ENCODE results near the gene RASGRF1.

RASGRF1 gene

DNA sequence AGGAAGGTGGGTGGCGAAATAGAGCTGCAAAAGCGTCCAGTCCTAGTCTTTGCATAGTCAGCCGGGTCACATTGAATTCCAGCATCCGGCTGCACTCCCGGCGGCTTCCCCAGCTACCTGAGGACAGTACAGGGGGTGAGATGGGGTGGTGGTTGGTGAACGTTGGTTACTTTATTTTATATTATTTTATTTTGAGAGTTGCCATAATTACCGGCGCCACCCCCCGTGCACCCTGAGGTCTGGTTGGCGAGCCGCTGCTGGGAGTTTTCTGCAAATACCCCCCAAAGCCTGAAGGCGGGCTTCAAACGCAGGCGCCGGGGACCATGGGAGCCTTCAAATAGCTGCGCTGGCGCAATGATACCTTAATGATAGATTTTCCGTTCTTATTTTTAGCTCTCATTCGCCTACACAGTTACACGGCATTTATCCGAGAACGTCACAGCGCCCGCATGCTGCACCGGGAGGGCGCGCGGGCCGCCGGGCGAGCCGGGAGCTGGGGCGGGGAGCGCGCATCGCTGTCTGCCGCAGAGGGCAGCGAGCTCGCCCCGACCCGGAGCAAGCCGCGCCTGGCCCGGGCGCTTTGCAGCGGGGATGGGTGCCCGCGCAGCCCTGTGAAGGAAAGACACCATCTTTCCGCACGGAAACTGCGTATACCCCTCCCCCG, 756 bp upstream of the RASGRF1 start:
- Histone ChIP-seq H3K4me3 (ENCODE audit: low read depth, low read length) (no peak overlapping the region), H3K27me3 (ENCODE audit: control insufficient read depth, insufficient read depth, low read length) (no peaks in the 10 kb centered on the region)

DNA sequence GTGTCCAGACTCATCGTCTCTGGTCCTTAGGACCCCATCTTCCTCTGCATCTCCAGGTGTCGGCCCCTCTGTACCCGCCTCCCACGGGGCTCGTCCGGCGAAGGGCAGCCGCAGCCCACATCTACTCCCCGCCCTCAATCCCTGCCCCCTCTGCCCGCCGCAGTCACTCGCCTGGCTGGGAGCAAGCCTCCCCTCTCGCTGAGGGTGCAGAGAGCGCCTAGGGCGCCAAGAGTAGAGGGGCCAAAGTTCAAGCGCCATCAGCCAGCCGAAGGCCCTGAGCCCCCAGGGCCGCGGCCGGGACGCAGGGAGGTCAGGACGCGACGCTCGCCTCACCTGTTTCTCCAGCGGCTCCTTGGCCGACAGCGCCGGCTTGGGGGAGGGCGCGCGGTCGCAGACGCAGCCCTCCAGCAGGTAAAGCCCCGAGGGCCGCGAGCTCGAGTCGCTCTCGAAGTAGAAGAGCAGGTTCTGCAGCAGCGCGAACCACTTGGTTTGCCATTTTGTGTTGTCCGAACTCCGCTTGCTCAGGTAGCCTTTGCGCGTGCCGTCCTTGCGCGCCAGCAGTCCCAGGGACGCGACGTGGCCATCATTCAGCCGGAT, 592 bp downstream of the RASGRF1 start:
- Histone ChIP-seq H3K79me2 (no peaks in the 10 kb centered on the region), H3K4me2 (ENCODE audit: low read length) (peak overlapping the region; percentile 17), H3K27me3 (ENCODE audit: control insufficient read depth, insufficient read depth, low read length) (no peaks in the 10 kb centered on the region), H3K9me3 (ENCODE audit: control insufficient read depth, low read length) (no peaks in the 10 kb centered on the region), H3K36me3 (ENCODE audit: control insufficient read depth, insufficient read depth, low read length) (no peaks in the 10 kb centered on the region), H3K27ac (no peak overlapping the region), H3K9ac (no peak overlapping the region), H2AFZ (no peak overlapping the region), H3K4me1 (no peaks in the 10 kb centered on the region), H3K4me3 (ENCODE audit: low read depth, low read length) (no peak overlapping the region)
- TF ChIP-seq, protein P1, sequence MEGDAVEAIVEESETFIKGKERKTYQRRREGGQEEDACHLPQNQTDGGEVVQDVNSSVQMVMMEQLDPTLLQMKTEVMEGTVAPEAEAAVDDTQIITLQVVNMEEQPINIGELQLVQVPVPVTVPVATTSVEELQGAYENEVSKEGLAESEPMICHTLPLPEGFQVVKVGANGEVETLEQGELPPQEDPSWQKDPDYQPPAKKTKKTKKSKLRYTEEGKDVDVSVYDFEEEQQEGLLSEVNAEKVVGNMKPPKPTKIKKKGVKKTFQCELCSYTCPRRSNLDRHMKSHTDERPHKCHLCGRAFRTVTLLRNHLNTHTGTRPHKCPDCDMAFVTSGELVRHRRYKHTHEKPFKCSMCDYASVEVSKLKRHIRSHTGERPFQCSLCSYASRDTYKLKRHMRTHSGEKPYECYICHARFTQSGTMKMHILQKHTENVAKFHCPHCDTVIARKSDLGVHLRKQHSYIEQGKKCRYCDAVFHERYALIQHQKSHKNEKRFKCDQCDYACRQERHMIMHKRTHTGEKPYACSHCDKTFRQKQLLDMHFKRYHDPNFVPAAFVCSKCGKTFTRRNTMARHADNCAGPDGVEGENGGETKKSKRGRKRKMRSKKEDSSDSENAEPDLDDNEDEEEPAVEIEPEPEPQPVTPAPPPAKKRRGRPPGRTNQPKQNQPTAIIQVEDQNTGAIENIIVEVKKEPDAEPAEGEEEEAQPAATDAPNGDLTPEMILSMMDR (IDR thresholded peaks at IDR 0.05) = no peak

More for the DNA sequence above, 756 bp upstream of the RASGRF1 start:
- no peaks in the 10 kb centered on the region for H3K36me3 ChIP-seq (ENCODE audit: control insufficient read depth, insufficient read depth, low read length)
- H3K4me2 ChIP-seq (ENCODE audit: low read length) = peak overlapping the region; percentile 35
- no peak overlapping the region for H3K9ac ChIP-seq
- no peak overlapping the region for H3K27ac ChIP-seq
- no peaks in the 10 kb centered on the region for H3K79me2 ChIP-seq
- TF ChIP-seq, protein P1 (IDR thresholded peaks at IDR 0.05) = no peak
- no peaks in the 10 kb centered on the region for H3K4me1 ChIP-seq
- H2AFZ ChIP-seq = no peak overlapping the region
- H3K9me3 ChIP-seq (ENCODE audit: control insufficient read depth, low read length) = no peaks in the 10 kb centered on the region

DNA sequence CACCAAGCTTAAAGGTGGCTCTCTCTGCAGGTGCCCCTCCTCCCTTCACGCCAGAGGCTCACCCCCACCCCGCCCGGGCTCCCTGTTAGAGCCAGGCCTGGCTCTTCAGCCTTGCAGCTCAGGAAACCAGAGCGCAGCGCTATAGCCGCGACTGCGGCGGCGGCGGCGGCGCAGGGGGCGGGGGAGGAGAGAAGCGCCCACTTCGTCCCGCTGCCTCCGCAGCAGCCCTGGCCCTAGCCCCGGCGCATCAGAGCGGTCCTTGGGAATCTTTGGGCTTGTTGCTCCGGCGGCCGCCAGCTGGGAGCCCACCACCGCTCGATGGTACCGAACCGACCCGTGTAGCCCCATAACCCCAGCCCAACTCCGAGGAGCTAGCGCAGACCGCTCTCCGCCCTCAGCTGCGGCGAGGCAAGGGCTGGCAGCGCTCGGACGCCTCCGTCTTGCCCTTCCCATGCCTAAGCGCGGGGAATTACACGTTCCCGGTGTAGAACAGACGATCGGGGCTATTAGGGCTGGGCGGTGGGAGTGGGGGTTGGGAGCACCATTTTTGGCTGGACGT, 1.2 kb downstream of the RASGRF1 start:
- TF ChIP-seq, protein P1 (IDR thresholded peaks at IDR 0.05) = no peak
- no peak overlapping the region for H3K4me3 ChIP-seq (ENCODE audit: low read depth, low read length)
- H3K27me3 ChIP-seq (ENCODE audit: control insufficient read depth, insufficient read depth, low read length) = no peaks in the 10 kb centered on the region
- H3K4me1 ChIP-seq = no peaks in the 10 kb centered on the region
- H3K27ac ChIP-seq = no peak overlapping the region
- no peak overlapping the region for H3K4me2 ChIP-seq (ENCODE audit: low read length)
- H3K36me3 ChIP-seq (ENCODE audit: control insufficient read depth, insufficient read depth, low read length) = no peaks in the 10 kb centered on the region
- H3K9ac ChIP-seq = no peak overlapping the region
- no peaks in the 10 kb centered on the region for H3K79me2 ChIP-seq
- no peaks in the 10 kb centered on the region for H3K9me3 ChIP-seq (ENCODE audit: control insufficient read depth, low read length)
- H2AFZ ChIP-seq = no peak overlapping the region

DNA sequence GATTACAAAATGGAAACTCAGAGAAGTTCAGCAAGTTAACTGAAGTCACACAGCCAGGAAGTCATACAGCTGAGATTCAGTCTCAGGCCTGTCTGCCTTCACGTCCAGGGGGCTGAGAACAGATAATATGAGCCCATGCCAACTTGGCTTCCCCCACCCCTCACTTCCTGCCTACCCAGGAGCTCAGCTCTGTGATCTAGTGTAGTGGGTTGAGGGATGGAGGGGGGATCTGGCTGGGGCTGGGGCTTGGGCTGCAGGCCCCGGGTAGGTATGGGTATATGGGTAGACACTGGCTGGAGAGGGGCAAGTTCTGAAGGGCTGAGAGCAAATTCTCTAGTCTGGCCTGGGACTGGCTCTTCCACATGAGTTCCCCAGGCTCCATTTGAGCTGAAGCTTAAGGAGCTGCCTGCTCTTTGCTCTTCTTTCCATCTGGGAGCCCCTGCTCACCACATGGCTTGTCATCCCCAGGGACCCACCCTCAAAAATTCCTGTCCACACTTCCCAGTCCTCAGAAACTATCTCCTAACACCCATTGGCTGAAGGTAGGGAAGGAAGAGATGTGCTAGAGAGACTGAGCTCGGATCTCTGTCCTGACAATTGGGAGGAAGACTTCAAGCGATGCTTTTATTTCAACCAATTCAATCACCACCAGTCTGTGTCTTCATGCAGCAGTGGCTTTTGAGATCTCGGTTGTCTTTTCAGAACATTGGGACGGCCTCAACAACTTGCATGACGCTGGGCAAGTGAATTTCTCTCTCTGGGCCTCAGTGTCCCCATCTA, 2.0 kb downstream of the RASGRF1 start:
- no peaks in the 10 kb centered on the region for H3K27me3 ChIP-seq (ENCODE audit: control insufficient read depth, insufficient read depth, low read length)

More for the DNA sequence above, 2.0 kb downstream of the RASGRF1 start:
- H3K79me2 ChIP-seq = no peaks in the 10 kb centered on the region
- no peak overlapping the region for H3K4me3 ChIP-seq (ENCODE audit: low read depth, low read length)
- no peaks in the 10 kb centered on the region for H3K9me3 ChIP-seq (ENCODE audit: control insufficient read depth, low read length)
- H3K36me3 ChIP-seq (ENCODE audit: control insufficient read depth, insufficient read depth, low read length) = no peaks in the 10 kb centered on the region
- no peak overlapping the region for H2AFZ ChIP-seq
- no peak overlapping the region for H3K9ac ChIP-seq
- H3K4me1 ChIP-seq = no peaks in the 10 kb centered on the region
- no peak overlapping the region for H3K4me2 ChIP-seq (ENCODE audit: low read length)
- TF ChIP-seq, protein P1 (IDR thresholded peaks at IDR 0.05) = no peak
- H3K27ac ChIP-seq = no peak overlapping the region
